Right lobe of liver (tissue), 4 donors: ENCODE results near the gene LYZ.

Source experiments
- POLR2A ChIP-seq: fragments of 450-650 bp; IDR thresholded peaks from one replicate; pipeline ENCODE4 v1.6.1; 2017; ENCODE audit warnings: antibody characterized with exemption, mild to moderate bottlenecking
- TF ChIP-seq, protein P1 (sequence below), 4 donors: fragments of 200-600 bp in 3 of 4; fragments of 450-650 bp in 1 of 4; IDR thresholded peaks; one replicate each; pipeline versions ENCODE4 v1.5.1 to v1.8.0; 2016 to 2022; ENCODE audit warnings: antibody characterized with exemption in 4 of 4, mild to moderate bottlenecking in 2 of 4
- donor health status: DM: no; HTN: no; CAD: no.
- donor health status: DM: no; HTN: no; CAD: no.
- donor health status: DM: no; HTN: yes; CAD: no.

DNA sequence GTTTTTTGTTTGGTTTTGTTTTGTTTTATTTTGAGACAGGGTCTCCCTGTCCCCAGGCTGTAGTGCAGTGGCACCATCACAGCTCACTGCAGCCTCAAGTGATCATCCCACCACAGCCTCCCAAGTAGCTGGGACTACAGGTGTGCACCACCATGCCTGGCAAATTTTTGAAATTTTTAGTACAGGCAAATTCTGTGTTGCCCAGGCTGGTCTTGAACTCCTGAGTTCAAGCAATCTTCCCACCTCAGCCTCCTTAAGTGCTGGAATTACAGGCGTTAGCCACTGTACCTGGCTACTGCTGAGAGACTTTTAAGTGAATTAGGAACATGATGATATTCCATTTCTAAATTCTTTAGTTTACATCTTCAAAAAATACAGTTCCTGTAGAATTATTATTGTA lies 2.6 kb downstream of the LYZ start:
- TF ChIP-seq, protein P1, sequence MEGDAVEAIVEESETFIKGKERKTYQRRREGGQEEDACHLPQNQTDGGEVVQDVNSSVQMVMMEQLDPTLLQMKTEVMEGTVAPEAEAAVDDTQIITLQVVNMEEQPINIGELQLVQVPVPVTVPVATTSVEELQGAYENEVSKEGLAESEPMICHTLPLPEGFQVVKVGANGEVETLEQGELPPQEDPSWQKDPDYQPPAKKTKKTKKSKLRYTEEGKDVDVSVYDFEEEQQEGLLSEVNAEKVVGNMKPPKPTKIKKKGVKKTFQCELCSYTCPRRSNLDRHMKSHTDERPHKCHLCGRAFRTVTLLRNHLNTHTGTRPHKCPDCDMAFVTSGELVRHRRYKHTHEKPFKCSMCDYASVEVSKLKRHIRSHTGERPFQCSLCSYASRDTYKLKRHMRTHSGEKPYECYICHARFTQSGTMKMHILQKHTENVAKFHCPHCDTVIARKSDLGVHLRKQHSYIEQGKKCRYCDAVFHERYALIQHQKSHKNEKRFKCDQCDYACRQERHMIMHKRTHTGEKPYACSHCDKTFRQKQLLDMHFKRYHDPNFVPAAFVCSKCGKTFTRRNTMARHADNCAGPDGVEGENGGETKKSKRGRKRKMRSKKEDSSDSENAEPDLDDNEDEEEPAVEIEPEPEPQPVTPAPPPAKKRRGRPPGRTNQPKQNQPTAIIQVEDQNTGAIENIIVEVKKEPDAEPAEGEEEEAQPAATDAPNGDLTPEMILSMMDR (IDR thresholded peaks at IDR 0.05) = no peak
- TF ChIP-seq POLR2A = no peak
